GM18861 (cell line): Measurements from ENCODE around the gene EHD1.
"Not testable (repeated sequence)": the region's sequence is repeated elsewhere in the genome, so short reads cannot be mapped to it uniquely, and the experiment has no call there.

ENCODE experiments used
- ATAC-seq: cut with Tn5 transposase; IDR thresholded peaks from one replicate; pipeline ENCODE4 v1.9.1; 2021; ENCODE audit not compliant: unreplicated experiment

The EHD1 gene

DNA sequence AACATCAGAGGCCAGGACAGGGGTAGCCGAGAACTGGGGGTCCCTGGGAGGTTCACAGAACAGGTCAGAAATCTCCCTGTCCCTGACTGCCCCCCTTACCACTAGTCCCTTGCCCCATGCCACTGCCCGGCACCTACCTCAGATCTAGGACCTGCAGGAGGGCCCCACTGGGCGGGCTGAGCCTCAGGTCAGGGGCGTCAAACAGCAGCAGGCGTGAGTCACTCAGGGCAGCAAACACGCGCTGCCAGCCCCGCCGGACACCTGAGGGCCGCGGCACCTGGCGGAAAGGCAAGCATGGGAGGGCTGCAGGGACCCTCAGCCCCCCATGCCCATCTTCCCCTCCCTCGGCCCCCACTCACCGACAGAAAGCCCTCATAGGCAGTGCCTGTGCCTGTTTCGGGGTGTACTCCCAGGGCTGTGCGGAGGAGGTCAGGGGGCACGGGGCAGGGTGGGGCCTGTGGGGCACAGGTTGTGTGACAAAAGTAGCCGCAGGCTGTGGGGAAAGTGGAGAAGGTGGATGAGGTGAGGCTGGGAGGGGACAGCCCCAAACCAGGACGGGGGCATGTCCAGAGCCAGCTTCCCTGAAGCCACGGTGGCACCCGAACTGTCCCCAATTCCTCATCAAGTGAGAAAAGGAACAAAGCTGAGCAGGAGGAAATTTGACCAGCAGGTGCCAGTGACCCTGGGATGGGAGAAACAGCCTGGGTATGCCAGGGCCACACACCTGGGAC is 45.8 kb downstream of the EHD1 start:
- no peak for ATAC-seq

DNA sequence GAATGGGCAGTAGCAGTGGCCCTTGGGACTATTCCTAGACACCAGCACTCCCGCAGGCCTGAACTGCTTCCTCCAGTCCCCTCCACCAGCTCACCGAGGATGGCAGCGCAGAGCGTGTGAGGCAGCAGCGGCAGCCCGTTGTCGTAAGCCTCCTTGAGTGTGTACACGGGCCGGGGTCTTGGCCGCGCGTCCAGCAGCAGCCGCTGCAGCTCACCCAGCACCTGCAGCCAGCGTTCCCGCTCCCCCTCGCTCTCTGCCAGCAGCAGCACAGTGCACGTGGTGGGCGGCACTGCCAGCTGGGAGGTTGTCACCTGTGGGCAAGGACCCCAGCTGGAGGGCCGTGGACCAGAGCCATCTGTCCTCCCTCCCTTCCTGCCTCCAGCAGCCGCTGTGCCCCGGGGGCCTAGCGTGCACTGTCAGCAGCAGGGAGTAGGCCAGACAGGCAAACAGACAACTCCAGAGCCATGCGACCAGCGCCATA is 47.0 kb downstream of the EHD1 start:
- no peak for ATAC-seq

DNA sequence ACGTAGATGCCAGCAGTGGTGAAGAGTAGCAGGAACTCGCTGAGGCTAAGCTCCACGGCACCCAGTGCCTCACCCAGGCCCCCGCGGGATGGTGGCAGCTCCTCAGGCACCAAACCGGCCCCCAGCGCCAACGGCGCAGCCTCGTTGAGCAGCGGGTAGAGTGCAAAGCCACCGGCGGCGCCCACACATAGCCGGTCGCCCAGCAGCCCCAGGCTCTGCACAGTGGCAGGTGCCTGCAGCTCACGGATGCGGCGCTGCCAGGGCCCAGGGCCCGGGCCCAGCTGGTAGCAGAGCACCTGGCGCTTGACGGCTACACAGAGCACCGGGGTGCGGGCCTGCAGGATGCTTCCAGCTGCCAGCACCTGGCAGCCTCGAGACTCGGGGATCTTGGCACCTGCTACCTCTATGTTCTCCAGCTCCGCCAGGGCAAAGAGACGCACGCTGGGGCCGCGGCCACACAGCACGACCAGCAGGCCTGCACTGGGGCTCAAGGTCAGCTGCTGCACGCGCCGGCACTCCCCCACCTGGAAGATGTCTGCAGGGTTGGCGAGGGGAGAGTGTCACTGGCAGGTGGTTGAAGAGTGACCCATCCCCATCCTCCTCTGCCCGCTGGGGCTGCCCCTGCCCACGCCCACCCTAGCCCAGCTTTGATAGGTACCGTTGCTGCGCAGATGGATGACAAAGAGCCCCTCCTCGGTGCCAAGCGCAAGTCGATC is 48.7 kb downstream of the EHD1 start:
- no peak for ATAC-seq

DNA sequence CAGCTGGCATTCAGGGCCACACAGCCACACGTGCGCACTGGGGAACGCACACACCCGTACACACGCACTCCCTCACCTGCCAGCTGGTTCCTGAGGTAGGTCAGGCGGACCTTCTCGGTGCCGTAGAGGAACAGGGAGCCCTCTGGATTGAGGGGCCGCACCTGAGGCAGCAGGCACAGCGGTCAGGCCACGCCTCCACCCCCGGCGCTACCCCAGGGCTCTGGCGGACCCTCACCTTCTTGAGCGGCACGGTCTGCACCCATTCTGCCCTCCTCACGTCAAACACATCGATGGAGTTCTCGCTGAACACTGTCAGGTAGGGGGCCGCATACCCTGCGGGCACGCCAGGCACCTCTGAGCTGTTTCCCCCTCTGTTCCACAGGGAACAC is 51.0 kb downstream of the EHD1 start:
- no peak for ATAC-seq

DNA sequence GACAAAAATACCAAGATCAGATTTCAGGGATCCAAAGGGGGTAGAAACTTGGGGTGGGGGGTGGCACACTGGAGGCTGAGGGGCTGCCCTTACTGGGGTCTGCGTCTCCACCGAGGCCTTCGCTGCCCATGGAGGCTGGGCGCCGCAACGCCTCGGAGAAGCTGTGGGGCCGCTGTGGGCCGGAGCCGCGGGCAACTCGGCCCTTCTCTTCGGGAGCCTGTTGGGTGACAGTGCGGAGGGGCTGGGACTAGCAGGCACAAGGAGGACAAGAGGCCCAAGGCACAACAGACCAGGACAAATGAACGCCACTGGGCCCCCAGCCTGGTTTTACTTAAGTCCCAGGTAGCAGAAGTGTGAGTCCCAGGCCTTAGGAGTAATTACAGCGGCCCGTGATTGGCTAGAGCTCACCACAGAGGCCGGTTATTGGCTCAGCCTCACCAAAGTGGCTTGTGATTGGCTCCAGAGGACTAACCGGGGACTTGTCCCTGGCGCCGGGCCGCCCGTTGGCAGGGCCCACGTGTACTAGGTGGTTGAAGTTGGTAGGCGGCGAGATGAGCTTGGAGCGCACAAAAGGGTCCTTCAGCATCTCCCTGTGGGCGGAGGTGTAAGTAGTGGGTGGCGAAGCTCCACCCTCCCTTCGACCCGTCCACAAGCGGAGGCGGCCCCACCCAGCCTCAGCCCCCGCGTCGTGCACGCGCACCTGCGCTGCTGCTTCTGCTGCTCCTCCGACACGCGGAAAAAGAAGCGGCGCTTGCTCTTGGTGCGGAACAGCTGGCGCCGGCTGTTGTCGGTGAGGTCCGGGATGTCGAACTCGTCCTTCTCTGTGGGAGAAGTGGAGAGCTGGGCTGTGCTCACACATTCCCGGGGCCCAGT is 51.6 kb downstream of the EHD1 start:
- no peak for ATAC-seq

DNA sequence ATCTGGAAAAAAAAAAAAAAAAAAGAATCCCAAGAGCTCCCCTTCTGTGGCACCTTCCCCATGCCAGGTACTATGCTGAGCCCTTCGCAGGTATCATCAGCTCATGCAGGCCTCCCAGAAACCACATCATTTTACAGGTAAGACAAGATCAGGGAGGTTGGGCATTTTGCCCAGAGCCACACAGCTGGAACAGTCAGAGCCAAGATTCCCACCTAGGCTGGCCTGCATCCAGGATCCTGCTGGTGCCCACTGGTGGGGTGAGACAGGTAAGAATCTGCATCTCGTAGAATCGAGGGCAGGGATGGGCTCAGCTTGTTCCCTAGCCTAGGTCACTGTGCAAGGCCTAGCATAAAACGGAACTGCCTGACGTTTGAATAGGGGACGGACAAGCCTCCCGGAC is 52.4 kb downstream of the EHD1 start:
- ATAC-seq = no peak

DNA sequence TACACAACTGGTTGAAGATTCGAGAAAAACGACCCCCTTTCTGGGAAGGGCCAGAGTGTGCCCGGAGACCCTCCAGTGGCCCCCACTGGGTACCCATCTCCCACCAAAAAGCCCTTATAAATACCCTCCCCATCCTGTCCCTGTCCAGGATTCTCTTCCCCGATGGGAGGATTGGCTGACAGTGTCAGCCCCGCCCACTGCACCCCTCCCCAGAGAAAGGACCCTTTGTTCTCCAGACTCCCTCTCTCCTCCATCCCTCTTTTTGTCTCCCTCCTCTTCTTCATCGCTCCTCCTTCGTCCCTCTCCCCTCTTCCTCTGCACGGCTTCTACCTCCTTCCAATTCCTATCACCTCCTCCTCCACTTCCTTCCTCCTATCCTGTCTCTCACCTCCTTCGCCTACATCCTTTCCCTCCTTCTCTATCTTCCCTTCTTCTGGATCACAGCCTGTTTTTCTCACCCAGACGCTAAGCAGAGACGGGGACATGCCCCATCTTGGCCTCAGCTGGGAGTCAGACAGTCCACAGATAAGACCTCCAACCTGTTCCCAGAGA is 54.8 kb downstream of the EHD1 start:
- no peak for ATAC-seq

DNA sequence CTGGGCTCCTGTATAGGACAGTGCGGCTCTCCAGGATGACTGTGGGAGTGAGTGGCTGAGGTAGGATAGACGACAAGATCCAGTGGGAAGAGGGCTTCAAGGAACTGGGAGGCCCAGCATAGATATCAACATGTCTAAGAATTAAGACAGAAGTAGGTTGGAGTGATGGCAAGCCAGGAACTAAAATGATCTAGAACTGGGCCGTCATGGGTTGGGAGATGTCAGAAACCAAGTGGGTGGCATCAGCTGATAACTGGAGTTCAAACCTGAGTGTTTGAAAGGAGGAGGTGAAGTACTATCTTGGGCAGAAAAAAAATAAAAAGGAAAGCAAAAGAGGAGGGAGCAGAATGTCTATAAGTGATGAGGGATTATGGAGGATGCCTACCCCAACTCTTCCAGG is 60.9 kb downstream of the EHD1 start:
- ATAC-seq = no peak

DNA sequence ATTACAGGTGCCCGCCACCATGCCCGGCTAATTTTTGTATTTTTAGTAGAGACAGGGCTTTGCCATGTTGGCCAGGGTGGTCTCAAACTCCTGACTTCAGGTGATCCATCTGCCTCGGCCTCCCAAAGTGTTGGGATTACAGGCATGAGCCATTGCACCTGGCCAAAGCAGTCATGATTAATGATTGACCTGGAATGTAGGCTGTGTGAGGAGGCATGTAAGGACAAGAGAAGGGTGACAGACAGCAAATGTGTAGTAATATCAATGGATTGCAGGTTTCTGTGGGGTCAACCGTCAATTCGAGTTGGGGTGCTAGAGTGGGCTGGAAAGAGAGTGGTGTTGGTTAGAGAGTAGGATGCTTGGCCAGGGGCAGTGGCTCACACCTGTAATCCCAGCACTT is 63.0 kb downstream of the EHD1 start:
- ATAC-seq = not testable (repeated sequence)

DNA sequence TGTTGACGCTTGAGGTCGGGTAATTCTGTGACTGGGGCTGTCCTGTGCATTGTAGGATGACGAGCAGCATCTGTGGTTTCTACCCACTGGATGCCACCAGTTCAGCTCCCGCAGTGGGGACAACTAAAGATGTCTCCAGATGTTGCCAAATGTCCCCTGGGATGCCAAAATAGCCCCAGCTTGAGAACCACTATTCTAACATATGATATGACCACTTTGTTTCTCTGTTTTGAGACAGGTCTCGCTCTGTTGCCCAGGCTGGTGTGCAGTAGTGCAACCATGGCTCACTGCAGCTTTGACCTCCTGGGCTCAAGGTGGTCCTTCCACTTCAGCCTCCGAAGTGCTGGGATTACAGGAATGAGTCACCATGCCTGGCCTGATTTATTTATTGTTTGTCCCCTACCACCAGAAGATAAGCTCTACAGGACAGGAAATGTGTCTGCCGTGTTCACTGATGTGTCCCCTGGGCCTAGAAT is 63.7 kb downstream of the EHD1 start:
- peak; percentile 62 for ATAC-seq

DNA sequence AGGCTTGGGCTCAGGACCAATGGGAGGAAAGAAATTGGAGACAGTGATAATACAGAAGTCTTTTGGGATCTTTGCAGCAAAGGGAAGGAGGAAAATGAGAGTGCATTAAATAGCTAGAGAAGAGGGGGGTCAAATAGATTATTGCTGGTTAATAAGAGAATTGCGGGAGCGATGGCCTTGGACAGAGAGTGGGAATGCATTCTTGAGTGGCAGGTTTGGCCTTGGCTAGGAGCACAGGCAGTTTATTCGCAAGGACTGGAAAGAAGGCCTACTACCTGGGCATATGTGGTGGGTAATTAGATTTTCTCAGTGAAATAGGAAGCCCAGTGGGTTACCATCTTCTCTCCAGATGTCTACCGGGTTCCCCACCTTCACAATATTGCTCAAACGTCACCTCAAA is 64.6 kb downstream of the EHD1 start:
- ATAC-seq = no peak

DNA sequence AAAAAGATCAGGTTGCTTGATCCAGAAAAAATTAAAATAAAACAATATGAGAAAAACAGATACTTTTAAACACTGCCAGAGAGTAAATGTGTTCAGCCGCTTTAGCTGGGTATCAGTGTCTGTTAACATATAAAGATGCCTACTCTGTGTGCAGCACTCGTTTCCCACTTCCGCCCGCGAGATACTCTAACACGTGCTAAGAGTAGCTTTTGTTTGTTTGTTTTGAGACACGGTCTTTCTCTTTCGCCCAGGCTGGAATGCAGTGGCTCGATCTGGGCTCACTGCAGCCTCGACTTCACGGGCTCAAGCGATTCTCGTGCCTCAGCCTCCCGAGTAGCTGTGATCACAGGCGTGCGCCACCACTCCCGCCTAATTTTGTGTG is 67.5 kb downstream of the EHD1 start:
- no peak for ATAC-seq

DNA sequence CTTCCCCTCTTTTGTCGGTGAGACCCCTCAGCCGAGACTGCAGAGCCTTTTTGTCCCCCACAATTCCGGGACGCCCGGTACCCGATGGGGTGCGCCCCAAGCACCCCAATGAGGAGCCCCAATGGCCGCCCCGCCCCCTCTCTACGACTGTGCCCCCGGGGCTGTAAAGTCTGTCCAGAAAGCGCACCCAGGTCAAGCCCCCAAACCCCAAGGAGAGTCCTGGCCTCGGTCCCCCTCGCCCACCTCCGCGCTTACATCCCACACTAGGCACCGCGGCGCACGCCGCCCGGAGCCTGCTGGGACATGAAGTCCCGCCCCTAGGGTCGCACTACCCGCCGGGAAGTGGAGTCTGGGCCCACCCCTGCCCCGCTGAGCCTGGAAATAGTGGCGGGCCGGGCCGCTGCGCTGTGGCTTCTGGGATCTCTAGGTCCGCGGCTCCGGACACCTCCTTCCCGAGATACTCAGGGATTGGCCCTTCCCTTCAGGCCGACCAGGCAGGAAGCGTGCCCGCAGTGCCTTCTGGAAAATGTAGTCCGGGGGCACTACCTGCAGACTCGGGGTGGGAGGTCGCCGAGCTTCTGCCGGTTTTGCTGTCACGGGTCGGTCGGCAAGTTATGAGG is 68.0 kb downstream of the EHD1 start, which contains the start of gene MEN1:
TSS of gene MEN1 (minus strand) at position 281 of the 620 bp plus-strand sequence. CDS start 442 bp downstream, outside the sequence.
- peak; percentile 32 for ATAC-seq

DNA sequence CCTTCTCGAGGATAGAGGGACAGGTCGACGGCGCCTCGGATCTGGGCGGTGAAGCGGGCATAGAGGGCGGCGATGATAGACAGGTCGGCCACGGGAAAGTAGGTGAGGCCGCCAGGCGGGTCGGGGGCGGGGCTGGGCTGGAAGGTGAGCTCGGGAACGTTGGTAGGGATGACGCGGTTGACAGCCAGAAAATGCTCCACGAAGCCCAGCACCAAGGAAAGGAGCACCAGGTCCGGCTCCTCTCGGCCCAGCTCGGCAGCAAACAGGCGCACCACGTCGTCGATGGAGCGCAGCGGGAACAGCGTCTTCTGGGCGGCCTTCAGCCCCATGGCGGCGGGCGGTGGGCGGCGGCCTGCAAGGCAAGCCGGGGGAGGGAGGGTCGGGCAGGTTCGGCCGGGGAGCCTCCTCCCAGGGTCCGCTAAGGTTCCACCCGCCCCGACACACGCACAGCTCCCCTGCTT is 68.6 kb downstream of the EHD1 start:
- ATAC-seq = no peak

DNA sequence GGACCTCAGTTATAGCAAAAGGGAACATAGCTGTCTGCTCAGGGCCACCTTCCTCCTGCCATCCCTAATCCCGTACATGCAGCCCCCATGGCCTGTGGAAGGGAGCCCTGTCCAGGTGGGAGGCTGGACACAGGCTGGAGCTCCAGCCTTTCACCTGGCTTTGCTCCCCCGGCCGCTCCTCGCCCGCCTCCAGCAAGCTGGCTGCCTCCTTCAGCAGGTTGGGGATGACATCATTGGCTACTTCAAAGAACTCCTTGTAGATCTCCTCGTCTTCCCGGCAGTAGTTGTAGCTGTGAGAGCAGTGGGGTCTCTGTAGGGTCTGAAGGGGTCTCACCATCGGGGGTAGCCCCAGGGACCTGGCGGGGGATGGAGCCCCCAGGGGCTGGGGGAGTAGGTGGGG is 72.9 kb downstream of the EHD1 start:
- ATAC-seq = no peak

DNA sequence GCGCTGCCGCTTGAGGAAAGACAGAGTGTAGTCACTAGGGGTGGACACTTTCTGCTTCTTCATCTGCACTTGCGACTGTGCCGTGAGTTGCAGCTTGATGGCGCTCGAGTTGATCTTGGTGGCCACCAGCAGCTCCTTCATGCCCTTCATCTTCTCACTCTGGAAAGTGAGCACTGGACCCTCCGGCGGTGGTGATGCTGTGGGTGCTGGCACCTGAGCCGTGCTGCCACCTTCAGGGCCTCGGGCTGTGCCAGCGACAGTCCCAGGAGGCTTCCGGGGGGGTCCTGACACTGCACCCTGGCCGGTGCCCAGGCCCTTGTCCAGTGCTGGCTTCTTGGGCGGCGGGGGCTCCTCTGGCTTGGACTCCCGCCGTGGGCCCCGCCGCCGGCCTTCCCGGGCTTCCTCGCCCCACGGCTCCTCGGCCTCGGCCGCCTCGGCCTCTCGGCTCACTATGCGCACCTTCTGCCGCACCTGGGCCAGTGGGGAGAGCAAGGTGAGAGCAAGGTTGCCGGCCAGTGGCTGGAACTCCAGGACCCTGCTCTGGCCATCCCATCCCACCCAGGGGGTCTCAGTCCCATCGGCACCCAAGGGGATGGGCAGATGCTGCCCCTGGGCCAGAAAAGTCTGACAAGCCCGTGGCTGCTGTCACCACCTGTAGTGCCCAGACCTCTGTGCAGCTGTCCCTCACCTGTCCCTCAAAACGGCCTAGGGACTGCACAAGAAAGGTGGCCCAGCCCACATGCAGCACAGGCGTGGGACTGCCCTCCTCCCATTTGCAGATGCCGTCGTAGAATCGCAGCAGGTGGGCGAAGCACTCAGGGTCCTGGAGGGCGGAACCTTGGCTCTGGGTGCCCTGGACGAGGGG is 73.8 kb downstream of the EHD1 start:
- no peak for ATAC-seq

DNA sequence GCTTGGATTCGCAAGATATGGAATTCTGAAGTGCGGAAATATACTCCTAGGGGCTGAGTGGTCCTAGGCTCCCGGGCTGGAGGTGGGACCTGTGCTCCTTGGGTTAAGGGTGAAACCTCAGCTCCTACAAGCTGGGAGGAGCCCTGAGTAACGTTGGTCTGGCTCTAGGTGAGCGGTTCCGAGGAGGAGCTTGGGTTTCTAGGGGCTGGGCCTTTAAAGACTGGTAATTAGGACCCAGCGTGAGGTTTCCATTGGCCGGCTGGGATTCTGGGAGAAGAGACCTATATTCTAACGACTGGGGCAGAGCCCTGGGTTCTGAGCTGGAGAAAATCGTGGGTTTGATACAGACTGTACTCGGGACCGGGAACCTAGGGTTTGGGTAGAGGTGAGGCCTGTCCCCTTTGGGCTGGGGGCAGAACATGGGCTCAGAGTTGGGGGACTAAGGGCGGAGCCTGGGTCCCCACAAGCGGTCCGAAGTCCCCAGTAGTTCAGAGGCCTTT is 74.5 kb downstream of the EHD1 start:
- no peak for ATAC-seq

DNA sequence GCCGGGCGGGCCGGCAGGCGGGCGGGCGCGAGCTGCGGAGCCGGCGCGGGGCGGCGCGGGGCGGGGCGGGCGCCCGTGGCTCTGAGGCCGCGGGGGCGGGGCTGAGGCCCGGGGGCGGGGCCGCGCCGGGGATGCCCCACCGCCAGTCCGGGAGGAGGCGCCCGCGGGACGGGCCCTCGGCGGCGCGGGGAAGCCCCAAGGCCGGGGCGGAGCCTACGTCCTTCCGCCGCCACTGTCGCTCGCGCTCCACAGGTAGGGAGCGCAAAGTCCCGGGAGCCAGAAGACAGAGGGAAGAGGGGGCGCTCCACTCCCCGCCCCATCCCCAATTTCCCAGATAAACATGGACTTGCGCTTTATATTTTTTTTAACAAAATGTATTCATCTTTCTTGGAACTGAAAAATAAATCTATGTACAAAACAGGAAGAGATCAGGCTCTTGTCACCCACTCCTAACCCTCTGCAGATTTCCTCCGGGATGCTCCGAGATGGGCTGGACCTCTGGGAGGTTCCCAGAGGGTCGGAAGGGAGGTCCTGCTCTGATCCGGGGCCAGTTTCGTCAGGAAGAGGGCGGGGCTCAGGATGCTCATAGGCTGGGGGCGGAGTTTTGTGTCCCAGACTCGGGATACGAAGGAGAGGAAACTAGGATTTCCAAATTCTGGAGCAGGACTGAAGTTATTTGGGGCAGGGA is 75.1 kb downstream of the EHD1 start, which contains the start of gene MAP4K2:
TSS of gene MAP4K2 (minus strand) at position 57 of the 688 bp plus-strand sequence. CDS start 65 bp downstream, outside the sequence.
- no peak for ATAC-seq
